Measurements from ENCODE around the gene LAMB4.

- TF ChIP-seq, protein P1, sequence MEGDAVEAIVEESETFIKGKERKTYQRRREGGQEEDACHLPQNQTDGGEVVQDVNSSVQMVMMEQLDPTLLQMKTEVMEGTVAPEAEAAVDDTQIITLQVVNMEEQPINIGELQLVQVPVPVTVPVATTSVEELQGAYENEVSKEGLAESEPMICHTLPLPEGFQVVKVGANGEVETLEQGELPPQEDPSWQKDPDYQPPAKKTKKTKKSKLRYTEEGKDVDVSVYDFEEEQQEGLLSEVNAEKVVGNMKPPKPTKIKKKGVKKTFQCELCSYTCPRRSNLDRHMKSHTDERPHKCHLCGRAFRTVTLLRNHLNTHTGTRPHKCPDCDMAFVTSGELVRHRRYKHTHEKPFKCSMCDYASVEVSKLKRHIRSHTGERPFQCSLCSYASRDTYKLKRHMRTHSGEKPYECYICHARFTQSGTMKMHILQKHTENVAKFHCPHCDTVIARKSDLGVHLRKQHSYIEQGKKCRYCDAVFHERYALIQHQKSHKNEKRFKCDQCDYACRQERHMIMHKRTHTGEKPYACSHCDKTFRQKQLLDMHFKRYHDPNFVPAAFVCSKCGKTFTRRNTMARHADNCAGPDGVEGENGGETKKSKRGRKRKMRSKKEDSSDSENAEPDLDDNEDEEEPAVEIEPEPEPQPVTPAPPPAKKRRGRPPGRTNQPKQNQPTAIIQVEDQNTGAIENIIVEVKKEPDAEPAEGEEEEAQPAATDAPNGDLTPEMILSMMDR (conservative IDR thresholded peaks at IDR 0.05 in 1 of 2, IDR thresholded peaks at IDR 0.05 in 1 of 2; ENCODE audit: low read depth in 1 of 2, low read length in 2 of 2) = no peak
- TF ChIP-seq EZH2 (IDR thresholded peaks at IDR 0.05; ENCODE audit: low read length, missing control alignments) = no peak
These were observed 6.1 kb upstream of the LAMB4 start for GRCh38 chr7:108136191-108136688.
